ENCODE data around the gene C16orf87. TPM values are rescaled to one million over a fixed set of nuclear protein-coding genes. Genes with fewer than 3 reads are reported as not detected.
"Not testable (repeated sequence)": the region's sequence is repeated elsewhere in the genome, so short reads cannot be mapped to it uniquely, and the experiment has no call there.

Gene C16orf87, protein sequence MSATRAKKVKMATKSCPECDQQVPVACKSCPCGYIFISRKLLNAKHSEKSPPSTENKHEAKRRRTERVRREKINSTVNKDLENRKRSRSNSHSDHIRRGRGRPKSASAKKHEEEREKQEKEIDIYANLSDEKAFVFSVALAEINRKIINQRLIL
- total RNA-seq = 10 to 100 TPM in 1 of 4 donors, 1 to 10 TPM in 3; 4.9 to 12.6 (median 6.8) TPM

DNA sequence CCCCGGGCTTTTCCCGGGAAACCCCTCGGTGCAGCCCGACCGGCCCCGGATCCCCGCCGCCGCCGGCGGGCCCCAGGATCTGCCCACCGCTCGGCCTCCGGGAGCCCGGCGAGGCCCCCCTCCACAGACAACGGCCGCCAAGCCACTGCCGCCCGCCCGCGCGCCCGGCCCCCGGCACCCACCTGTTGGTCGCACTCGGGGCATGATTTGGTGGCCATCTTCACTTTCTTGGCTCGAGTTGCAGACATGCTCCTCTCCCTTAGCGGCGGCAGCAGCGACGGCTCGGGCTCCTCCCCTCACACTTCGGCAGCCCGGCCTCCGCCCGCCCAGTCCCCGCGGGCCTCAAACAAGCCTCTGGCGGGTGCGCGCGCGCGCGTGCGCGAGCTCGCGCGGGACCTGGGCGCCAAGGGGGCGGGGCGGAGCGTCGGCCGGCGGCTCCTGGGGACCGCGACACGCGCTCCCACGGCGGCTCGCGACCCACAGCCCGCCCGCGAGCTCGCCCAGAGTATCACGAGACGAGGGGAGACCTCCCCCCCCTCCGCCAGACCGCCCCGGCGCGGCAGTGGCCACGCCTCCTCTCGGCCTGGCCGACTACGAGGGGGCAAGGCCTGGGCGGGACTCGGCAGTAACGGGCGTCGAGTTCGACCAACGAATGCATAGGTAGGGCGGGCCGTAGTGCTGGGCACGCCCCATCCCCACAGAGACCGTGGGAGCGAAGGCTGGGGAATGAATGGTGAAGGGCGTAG is at the start of gene C16orf87:
Gene C16orf87 (minus strand): TSS at position 279 of the 746 bp plus-strand sequence. CDS start 31 bp downstream, at position 248.
- TF ChIP-seq POLR2A (IDR thresholded peaks at IDR 0.05) (peak in 1 of 2 donors; percentile 15), POLR2AphosphoS5 (IDR thresholded peaks at IDR 0.05) (no peak), EP300 (IDR thresholded peaks at IDR 0.05) (no peak)
- TF ChIP-seq, protein P1, sequence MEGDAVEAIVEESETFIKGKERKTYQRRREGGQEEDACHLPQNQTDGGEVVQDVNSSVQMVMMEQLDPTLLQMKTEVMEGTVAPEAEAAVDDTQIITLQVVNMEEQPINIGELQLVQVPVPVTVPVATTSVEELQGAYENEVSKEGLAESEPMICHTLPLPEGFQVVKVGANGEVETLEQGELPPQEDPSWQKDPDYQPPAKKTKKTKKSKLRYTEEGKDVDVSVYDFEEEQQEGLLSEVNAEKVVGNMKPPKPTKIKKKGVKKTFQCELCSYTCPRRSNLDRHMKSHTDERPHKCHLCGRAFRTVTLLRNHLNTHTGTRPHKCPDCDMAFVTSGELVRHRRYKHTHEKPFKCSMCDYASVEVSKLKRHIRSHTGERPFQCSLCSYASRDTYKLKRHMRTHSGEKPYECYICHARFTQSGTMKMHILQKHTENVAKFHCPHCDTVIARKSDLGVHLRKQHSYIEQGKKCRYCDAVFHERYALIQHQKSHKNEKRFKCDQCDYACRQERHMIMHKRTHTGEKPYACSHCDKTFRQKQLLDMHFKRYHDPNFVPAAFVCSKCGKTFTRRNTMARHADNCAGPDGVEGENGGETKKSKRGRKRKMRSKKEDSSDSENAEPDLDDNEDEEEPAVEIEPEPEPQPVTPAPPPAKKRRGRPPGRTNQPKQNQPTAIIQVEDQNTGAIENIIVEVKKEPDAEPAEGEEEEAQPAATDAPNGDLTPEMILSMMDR (IDR thresholded peaks at IDR 0.05) = no peak
- 0% methylated on average over 12 of the region's 94 CpGs for WGBS

DNA sequence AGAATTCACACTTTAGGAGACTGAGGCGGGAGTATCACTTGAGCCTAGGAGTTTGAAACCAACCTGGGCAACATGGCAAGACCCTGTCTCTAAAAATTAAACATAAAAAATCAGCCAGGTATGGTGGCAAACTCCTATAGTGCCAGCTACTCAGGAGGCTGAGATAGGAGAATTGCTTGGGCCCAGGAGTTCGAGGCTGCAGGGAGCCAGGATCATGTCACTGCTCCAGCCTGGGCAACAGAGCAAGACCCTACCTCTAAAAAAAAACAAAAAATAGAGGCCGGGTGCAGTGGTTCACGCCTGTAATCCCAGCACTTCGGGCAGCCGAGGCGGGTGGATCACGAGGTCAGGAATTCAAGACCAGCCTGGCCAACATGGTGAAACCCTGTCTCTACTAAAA is 44.3 kb upstream of the C16orf87 start:
- TF ChIP-seq, protein P1 (IDR thresholded peaks at IDR 0.05) = no peak
- TF ChIP-seq POLR2AphosphoS5 (IDR thresholded peaks at IDR 0.05) (no peak), EP300 (IDR thresholded peaks at IDR 0.05) (no peak), POLR2A (IDR thresholded peaks at IDR 0.05) (no peak)
- DNase-seq (ENCODE audit: low spot score in 2 of 2) = no peak
- Histone ChIP-seq H3K27ac (no peak overlapping the region), H3K4me1 (no peaks in the 10 kb centered on the region), H3K36me3 (no peaks in the 10 kb centered on the region), H3K9me3 (no peaks in the 10 kb centered on the region), H3K4me3 (no peak overlapping the region), H3K27me3 (no peaks in the 10 kb centered on the region)
- 94% methylated on average over 8 of the region's 8 CpGs for WGBS

More for the DNA sequence above, at the start of gene C16orf87:
- no peaks in the 10 kb centered on the region for H3K36me3 ChIP-seq
- peaks cover 18% of the 10 kb centered on the region for H3K4me1 ChIP-seq
- H3K4me3 ChIP-seq = peak within 1 kb of the TSS; percentile 100
- H3K27ac ChIP-seq = peak within 1 kb of the TSS; percentile 89
- peak; percentile 93 to 95 for DNase-seq (ENCODE audit: low spot score in 2 of 2)
- H3K27me3 ChIP-seq = no peaks in the 10 kb centered on the region
- no peaks in the 10 kb centered on the region for H3K9me3 ChIP-seq

DNA sequence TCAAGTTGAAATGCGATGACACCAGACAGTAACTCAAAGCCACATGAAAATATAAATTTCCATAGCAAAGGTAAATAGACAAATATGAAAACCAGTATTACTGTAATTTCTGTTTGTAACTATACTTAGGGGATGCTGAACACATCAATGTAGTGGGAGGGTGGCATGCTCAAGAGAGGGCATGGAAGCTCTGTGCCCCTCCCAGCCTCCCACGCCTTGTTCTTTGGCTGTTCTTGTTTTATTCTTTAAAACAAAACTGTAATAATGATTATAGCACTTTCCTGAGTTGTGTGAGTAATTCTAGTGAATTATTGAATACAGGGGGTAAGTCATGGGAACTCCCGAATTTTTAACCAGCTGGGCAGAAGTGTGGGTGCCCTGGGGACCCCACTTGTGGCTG is 42.2 kb upstream of the C16orf87 start:
- 84% methylated on average over 3 of the region's 3 CpGs for WGBS
- no peak overlapping the region for H3K4me3 ChIP-seq
- no peaks in the 10 kb centered on the region for H3K9me3 ChIP-seq
- no peak for TF ChIP-seq POLR2A (IDR thresholded peaks at IDR 0.05)
- TF ChIP-seq, protein P1 (IDR thresholded peaks at IDR 0.05) = no peak
- no peak for TF ChIP-seq EP300 (IDR thresholded peaks at IDR 0.05)
- TF ChIP-seq POLR2AphosphoS5 (IDR thresholded peaks at IDR 0.05) = no peak
- no peaks in the 10 kb centered on the region for H3K36me3 ChIP-seq
- no peak overlapping the region for H3K27ac ChIP-seq
- no peaks in the 10 kb centered on the region for H3K4me1 ChIP-seq
- no peaks in the 10 kb centered on the region for H3K27me3 ChIP-seq
- no peak for DNase-seq (ENCODE audit: low spot score in 2 of 2)

DNA sequence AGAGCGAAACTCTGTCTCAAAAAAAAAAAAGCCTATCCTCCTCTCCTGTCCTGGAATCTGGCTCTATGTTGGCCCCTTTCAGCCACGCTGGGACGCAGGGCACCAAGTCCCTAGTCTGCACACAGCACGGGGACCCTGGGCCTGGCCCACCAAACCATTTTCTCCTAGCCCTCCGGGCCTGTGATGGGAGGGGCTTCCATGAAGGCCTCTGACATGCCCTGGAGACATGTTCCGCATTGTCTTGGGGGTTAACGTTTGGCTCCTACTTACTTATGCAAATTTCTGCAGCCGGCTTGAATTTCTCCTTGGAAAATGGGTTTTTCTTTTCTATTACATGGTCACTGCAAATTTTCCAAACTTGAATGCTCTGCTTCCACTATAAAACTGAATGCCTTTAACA is 40.6 kb upstream of the C16orf87 start:
- H3K4me1 ChIP-seq = no peaks in the 10 kb centered on the region
- no peaks in the 10 kb centered on the region for H3K27me3 ChIP-seq
- no peak overlapping the region for H3K4me3 ChIP-seq
- DNase-seq (ENCODE audit: low spot score in 2 of 2) = no peak
- no peaks in the 10 kb centered on the region for H3K9me3 ChIP-seq
- H3K27ac ChIP-seq = no peak overlapping the region
- 73% methylated on average over 8 of the region's 8 CpGs for WGBS
- H3K36me3 ChIP-seq = no peaks in the 10 kb centered on the region
- TF ChIP-seq POLR2A (IDR thresholded peaks at IDR 0.05) (no peak), POLR2AphosphoS5 (IDR thresholded peaks at IDR 0.05) (no peak), EP300 (IDR thresholded peaks at IDR 0.05) (no peak)
- TF ChIP-seq, protein P1 (IDR thresholded peaks at IDR 0.05) = no peak

DNA sequence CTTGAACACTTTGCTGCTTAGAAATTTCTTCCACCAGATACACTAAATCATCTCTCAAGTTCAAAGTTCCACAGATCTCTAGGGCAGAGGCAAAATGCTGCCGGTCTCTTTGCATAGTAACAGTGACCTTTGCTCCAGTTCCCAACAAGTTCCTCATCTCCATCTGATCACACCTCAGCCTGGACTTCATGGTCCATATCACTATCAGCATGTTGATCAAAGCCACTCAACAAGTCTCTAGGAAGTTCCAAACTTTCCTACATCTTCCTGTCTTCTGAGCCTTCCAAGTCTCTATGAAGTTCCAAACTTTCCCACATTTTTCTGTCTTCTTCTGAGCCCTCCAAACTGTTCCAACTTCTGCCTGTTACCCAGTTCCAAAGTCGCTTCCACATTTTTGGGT is 37.9 kb upstream of the C16orf87 start:
- 78% methylated on average over 2 of the region's 2 CpGs for WGBS
- H3K4me1 ChIP-seq; DNase-seq (ENCODE audit: low spot score in 2 of 2); H3K27ac ChIP-seq; H3K9me3 ChIP-seq; H3K4me3 ChIP-seq; H3K36me3 ChIP-seq; H3K27me3 ChIP-seq: not testable (repeated sequence)

DNA sequence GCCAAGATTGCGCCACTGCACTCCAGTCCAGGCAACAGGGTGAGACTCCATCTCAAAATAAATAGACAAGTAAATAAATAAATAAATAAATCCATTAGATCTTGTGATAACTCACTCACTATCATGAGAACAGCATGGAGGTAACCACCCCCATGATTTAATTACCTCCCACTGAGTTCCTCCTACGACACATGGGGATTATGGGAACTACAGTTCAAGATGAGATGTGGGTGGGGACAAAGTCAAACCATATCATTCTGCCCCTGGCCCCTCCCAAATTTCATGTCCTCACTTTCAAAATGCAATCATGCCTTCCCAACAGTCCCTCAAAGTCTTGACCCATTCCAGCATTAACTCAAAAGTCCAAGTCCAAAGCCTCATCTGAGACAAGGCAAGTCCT is 36.5 kb upstream of the C16orf87 start:
- DNase-seq (ENCODE audit: low spot score in 2 of 2); H3K27ac ChIP-seq; H3K27me3 ChIP-seq; H3K9me3 ChIP-seq; H3K36me3 ChIP-seq; H3K4me1 ChIP-seq; H3K4me3 ChIP-seq: not testable (repeated sequence)
- WGBS = 87% methylated on average over 2 of the region's 2 CpGs
